NOMO-1 treated with DMSO at 0.1 percent for 48 hours (cell line): ENCODE results near the gene EXD1.
"Not testable (repeated sequence)": the region's sequence is repeated elsewhere in the genome, so short reads cannot be mapped to it uniquely, and the experiment has no call there.

Experiments
- DNase-seq: peaks from one replicate; lab custom pipeline; 2025; ENCODE audit not compliant: unreplicated experiment; lab: John Stamatoyannopoulos, UW

The EXD1 gene

DNA sequence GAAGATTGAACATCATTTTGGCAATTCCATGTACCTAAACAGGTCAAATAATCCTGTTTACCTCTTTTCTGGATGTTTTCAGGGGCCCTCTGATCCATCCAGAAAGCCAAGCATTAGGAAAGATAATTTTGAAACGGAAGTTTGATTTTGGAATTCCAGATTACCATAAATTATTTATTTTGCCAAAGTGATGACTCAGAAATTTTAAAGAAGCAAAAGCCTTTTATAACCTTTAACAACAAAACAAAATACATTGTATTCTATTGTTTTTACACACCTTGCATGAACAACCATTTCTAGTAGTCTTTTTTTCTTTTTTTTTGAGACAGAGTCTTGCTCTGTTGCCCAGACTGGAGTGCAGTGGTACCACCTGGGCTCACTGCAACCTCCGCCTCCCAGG is 82.5 kb downstream of the EXD1 start:
- DNase-seq: no peak

GRCh38 chr15:41139619-41140018 is 90.9 kb downstream of the EXD1 start:
- no peak for DNase-seq

- not testable (repeated sequence) for DNase-seq
These were observed 91.4 kb downstream of the EXD1 start for GRCh38 chr15:41139112-41139511.

DNA sequence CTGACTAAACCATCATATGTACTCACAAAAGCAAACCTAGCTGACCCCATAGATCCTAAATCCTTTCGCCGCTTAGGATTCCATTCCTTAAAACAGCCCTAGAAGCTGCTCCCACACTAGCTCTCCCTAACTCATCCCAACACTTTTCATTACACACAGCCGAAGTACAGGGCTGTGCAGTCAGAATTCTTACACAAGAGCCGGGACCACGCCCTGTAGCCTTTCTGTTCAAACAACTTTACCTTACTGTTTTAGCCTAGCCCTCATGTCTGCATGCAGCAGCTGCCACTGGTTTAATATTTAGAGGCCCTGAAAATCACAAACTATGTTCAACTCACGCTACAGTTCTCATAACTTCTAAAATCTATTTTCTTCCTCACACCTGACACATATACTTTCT is 95.0 kb downstream of the EXD1 start:
- not testable (repeated sequence) for DNase-seq

DNA sequence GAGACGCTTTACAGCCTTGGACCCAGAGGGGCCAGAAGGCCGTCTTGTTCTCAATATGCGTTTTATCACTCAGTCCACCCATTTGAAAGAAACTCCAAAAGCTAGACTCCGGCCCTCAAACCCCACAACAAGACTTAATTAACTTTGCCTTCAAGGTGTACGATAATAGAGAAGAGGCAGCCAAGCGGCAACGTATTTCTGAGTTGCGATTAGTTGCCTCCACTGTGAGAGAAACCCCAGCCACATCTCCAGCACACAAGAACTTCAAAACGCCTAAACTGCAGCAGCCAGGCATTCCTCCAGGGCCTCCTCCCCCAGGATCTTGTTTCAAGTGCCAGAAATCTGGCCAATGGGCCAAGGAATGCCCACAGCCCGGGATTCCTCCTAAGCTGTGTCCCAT is 97.1 kb downstream of the EXD1 start:
- DNase-seq: no peak
